Prostate gland (tissue), 2 donors: ENCODE measurements around the gene GLYATL3. TPM values are rescaled to one million over a fixed set of nuclear protein-coding genes. Genes with fewer than 3 reads are reported as not detected.

Experiments
- DNase-seq: peaks from one replicate; pipeline ENCODE4 v3.0.0-alpha.2; 2019; ENCODE audit warnings: low spot score
- H3K27ac ChIP-seq, 2 donors: fragments of 200-600 bp; sonication (generic); 2 replicates each; pipeline ENCODE4 v1.5.1; 2017 to 2019
- H3K27me3 ChIP-seq: fragments of 200-600 bp; sonication (generic); replicated peaks from 2 replicates; pipeline ENCODE4 v1.5.1; 2019; ENCODE audit not compliant: insufficient read depth
- H3K36me3 ChIP-seq, 2 donors: fragments of 200-600 bp; sonication (generic); 1 replicate in 1 of 2; 2 replicates in 1 of 2; pipeline versions ENCODE4 v1.5.1 to v1.8.1; 2017 to 2019
- H3K4me1 ChIP-seq: fragments of 200-600 bp; sonication (generic); replicated peaks from 2 replicates; pipeline ENCODE4 v1.5.1; 2019
- H3K4me3 ChIP-seq, 2 donors: fragments of 200-600 bp; sonication (generic); 2 replicates each; pipeline ENCODE4 v1.5.1; 2017 to 2019
- H3K9me3 ChIP-seq: fragments of 200-600 bp; sonication (generic); 2 replicates; pipeline ENCODE4 v1.5.1; 2017
- POLR2A ChIP-seq: fragments of 450-650 bp; IDR thresholded peaks from one replicate; pipeline ENCODE4 v1.6.1; 2016; ENCODE audit warnings: antibody characterized with exemption, mild to moderate bottlenecking
- POLR2AphosphoS5 ChIP-seq: sonication (generic); formaldehyde crosslinking; IDR thresholded peaks from one replicate; pipeline ENCODE4 v1.6.1; 2017; ENCODE audit warnings: antibody characterized with exemption
- WGBS: methylation state at CpG from one replicate; pipeline ENCODE4 v1.1.5; 2018; 5-methylcytosine and 5-hydroxymethylcytosine counted together
- intact Hi-C: fragments of 100-400 bp; cut with DNase I; formaldehyde crosslinking; loops from one replicate; pipeline ENCODE4 v1.14.2; 2022
- total RNA-seq, 2 donors: library from RNA; depleted of rRNA; stranded (reverse); fragments of >200 nt; gene quantifications; one replicate each; pipeline ENCODE4 v1.1.0, GENCODE V29; 2016
- TF ChIP-seq, protein P1 (sequence below), 4 experiments: fragments of 200-600 bp in 2 of 4; fragments of 450-650 bp in 2 of 4; sonication (generic) in 2 of 4; IDR thresholded peaks; 1 replicate in 3 of 4; 2 replicates in 1 of 4; pipeline ENCODE4 v1.5.1; 2016 to 2019; ENCODE audit warnings: antibody characterized with exemption in 4 of 4, mild to moderate bottlenecking in 2 of 4, moderate library complexity in 2 of 4

The GLYATL3 gene
- total RNA-seq, 2 donors from 2014 or later: not detected

DNA sequence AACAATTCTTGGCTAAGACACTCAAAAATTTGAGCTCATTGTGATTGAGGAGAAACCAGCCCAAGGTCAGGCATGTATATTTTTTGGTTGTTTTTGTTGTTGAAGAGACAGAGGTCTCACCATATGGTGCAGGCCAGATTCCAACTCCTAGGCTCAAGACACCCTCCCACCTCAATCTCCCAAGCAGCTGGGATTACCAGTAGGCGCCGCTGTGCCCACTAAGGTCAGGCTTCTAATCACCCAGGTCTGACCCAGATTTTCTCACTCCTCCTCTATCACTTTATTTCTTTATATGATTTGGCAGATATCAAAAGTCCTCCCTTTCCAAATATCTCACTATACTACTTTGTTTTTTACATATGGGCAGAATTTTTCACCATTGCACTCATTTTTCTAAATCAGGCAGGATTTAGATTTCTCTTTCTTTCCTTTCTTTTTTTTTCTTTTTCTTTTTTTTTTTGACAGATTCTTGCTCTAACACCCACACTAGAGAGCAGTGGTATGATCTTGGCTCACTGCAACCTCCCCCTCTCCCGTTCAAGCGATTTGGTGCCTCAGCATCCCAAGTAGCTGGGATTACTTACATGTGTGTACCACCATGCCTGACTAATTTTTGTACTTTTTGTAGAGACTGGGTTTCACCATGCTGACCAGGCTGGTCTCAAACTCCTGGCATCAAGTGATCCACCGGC is 49.0 kb downstream of the GLYATL3 start:
- 85% methylated on average over 5 of the region's 5 CpGs for WGBS
- TF ChIP-seq, protein P1, sequence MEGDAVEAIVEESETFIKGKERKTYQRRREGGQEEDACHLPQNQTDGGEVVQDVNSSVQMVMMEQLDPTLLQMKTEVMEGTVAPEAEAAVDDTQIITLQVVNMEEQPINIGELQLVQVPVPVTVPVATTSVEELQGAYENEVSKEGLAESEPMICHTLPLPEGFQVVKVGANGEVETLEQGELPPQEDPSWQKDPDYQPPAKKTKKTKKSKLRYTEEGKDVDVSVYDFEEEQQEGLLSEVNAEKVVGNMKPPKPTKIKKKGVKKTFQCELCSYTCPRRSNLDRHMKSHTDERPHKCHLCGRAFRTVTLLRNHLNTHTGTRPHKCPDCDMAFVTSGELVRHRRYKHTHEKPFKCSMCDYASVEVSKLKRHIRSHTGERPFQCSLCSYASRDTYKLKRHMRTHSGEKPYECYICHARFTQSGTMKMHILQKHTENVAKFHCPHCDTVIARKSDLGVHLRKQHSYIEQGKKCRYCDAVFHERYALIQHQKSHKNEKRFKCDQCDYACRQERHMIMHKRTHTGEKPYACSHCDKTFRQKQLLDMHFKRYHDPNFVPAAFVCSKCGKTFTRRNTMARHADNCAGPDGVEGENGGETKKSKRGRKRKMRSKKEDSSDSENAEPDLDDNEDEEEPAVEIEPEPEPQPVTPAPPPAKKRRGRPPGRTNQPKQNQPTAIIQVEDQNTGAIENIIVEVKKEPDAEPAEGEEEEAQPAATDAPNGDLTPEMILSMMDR (IDR thresholded peaks at IDR 0.05): no peak
- TF ChIP-seq POLR2A (no peak), POLR2AphosphoS5 (no peak)
- Histone ChIP-seq H3K27ac (no peak overlapping the region), H3K4me3 (no peak overlapping the region), H3K9me3 (no peaks in the 10 kb centered on the region), H3K27me3 (no peaks in the 10 kb centered on the region), H3K4me1 (peaks cover 6% of the 10 kb centered on the region), H3K36me3 (no peaks in the 10 kb centered on the region)
- DNase-seq: no peak
- intact Hi-C loops: no loop called here

DNA sequence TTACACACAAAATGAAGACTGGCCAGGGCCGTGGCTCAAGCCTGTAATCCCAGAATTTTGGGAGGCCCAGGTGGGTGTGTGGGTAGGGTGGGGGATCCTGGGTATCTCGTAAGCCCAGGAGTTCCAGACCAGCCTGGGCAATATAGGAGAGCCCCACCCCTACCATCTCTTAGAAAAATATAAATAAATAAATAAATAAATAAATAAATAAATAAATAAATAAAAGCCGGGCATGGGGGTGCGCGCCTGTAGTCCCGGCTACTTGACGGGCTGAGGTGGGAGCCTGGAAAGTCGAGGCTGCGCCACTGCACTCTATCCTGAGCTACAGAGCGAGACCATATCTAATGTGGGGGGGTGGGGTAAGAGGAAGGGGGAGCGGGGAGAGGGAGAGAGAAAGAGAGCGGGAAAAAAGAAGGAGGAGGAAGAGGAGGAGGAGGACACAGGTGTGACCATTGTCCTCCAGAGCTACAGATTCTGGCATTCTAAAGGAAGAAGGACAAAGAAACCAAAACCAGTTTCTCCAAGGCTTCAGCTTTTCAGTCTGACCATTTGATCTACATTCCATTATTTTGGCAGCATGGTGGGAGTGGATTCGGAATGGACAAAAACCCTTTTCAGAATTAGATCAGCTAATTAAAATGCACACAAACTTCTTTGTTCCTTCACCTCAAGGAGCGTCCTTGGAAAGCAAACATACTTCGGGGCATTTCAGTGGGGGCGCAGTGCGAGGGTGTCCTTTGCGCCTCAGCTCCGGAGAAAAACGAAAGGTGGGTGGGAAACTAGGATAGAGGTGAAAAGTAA is 50.2 kb downstream of the GLYATL3 start:
- Histone ChIP-seq H3K4me1 (peaks cover 6% of the 10 kb centered on the region), H3K27ac (no peak overlapping the region), H3K9me3 (no peaks in the 10 kb centered on the region), H3K36me3 (no peaks in the 10 kb centered on the region), H3K4me3 (peak overlapping the region; percentile 23 to 28), H3K27me3 (no peaks in the 10 kb centered on the region)
- DNase-seq: no peak
- TF ChIP-seq POLR2A: no peak
- TF ChIP-seq POLR2AphosphoS5: no peak
- TF ChIP-seq, protein P1 (IDR thresholded peaks at IDR 0.05): no peak
- intact Hi-C loops: no loop called here
- WGBS: 29% methylated on average over 20 of the region's 20 CpGs

DNA sequence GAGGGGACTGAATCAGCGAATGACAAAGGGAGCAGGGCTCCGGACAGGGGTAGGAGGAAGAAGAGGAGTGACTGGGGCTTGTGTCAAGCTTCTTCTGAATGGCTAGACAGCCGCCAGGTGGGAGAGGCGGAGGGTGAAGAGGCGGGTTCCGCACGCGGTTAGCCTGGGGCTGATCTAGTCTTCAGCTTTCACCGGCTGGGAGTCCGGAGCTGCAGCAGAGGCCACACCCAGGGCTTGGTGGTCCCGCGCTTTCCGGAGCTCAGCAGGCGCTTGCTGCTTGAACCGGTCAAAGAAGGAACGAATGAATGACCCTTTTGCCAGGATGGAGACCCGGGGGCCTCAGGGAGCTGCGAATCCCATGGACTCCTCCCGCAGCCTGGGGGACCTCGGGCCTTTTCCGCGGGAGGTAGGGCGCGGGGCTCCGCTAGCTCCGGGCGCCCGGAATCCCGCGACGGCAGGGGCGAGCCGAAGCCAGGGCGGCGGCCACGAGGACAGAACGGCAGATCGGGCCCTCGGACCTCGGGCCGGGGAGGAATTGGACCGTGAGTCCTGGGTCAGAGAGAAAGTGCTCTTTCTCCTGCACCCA is 50.9 kb downstream of the GLYATL3 start, which contains the start of gene C6orf141:
C6orf141 (plus strand) TSS at position 177 of the 586 bp plus-strand sequence; CDS start at position 302, 125 bp downstream.
- Histone ChIP-seq H3K4me1 (peaks cover 6% of the 10 kb centered on the region), H3K27ac (no peak within 1 kb of the TSS), H3K27me3 (no peaks in the 10 kb centered on the region), H3K9me3 (no peaks in the 10 kb centered on the region), H3K36me3 (no peaks in the 10 kb centered on the region), H3K4me3 (peak within 1 kb of the TSS; percentile 23 to 28)
- intact Hi-C loops: no loop called here
- TF ChIP-seq POLR2A: no peak
- no peak for DNase-seq
- under 1% methylated on average over 42 of the region's 42 CpGs for WGBS

DNA sequence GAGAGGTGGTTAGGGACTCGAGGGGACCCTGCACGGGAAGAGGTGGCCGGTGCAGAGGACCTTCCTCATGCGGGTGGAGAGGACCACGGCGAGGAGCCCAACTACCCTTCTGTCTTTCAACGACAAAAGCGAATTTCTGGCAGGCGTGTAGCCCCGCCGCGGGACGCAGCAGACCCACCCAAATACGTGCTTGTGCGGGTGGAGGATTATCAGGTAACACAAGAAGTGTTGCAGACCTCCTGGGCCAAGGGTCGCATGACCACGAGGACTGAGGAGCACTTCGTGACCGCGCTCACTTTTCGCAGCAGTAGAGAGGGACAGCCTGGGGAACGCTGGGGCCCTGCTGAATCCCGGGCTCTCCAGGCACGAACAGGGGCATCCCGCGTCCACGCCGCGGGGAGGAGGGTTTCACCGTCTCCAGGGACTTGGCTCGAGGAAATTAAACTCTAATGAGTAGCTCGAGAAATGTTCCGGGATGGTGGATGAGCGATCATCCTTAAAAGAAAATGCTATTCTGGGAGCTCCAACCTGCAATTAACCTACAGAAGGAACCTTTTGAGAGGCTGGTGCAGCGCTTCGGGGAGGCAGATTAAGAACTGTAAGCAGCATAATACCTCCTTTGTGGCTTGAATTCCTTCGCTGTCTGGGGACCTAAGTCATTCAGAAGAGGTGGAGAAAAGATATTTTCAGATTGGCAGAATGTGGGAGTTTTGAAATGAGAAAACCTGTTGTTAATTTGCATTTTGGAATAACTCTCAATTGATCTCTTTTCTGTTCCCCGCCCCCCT is 51.5 kb downstream of the GLYATL3 start:
- Histone ChIP-seq H3K4me1 (peaks cover 6% of the 10 kb centered on the region), H3K9me3 (no peaks in the 10 kb centered on the region), H3K27me3 (no peaks in the 10 kb centered on the region), H3K4me3 (peak overlapping the region; percentile 23 to 28), H3K36me3 (no peaks in the 10 kb centered on the region), H3K27ac (no peak overlapping the region)
- 2% methylated on average over 38 of the region's 38 CpGs for WGBS
- intact Hi-C loops: no loop called here
- DNase-seq: no peak
- TF ChIP-seq POLR2A: no peak
- TF ChIP-seq, protein P1 (IDR thresholded peaks at IDR 0.05): no peak
- no peak for TF ChIP-seq POLR2AphosphoS5

DNA sequence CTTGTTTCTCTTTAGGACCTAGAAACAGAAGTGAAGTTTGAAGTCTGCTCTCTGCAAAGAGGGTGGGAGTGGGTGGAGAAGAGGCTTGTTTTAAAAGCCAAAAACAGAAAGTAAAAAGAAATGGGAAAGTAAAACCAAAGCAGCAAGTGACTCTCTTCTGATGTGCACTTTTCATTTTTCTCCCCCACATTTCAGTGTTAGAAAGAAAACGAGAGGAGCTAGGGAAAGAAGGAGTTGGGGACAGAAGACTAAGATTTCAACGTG is 52.1 kb downstream of the GLYATL3 start:
- Histone ChIP-seq H3K27me3 (no peaks in the 10 kb centered on the region), H3K4me1 (peaks cover 6% of the 10 kb centered on the region), H3K36me3 (no peaks in the 10 kb centered on the region), H3K4me3 (peak overlapping the region; percentile 23 to 28), H3K27ac (no peak overlapping the region), H3K9me3 (no peaks in the 10 kb centered on the region)
- WGBS: 45% methylated on average over 2 of the region's 2 CpGs
- TF ChIP-seq POLR2A (no peak), POLR2AphosphoS5 (no peak)
- TF ChIP-seq, protein P1 (IDR thresholded peaks at IDR 0.05): no peak
- intact Hi-C loops: no loop called here
- DNase-seq: no peak
